ENCODE results near the gene FAM3D. TPM values are rescaled to one million over a fixed set of nuclear protein-coding genes. Genes with fewer than 3 reads are reported as not detected.

FAM3D gene
- total RNA-seq, 1 donor from 2014 or later, result 0.66 TPM

GRCh38 chr3:58596834-58597518 lies 69.6 kb downstream of the FAM3D start:
- no peak for DNase-seq (ENCODE audit: low read depth, low spot score)

- no peak for DNase-seq (ENCODE audit: low read depth, low spot score)
Measured at GRCh38 chr3:58594117-58594516, 72.5 kb downstream of the FAM3D start.

- no peak for DNase-seq (ENCODE audit: low read depth, low spot score)
Measured at GRCh38 chr3:58591517-58592510, 74.8 kb downstream of the FAM3D start.

- DNase-seq (ENCODE audit: low read depth, low spot score), result no peak
Measured at GRCh38 chr3:58588030-58588614, 78.5 kb downstream of the FAM3D start.

- DNase-seq (ENCODE audit: low read depth, low spot score), result no peak
Measured at GRCh38 chr3:58586776-58587192, 79.8 kb downstream of the FAM3D start.

- no peak for DNase-seq (ENCODE audit: low read depth, low spot score)
Measured at GRCh38 chr3:58585994-58586393, 80.6 kb downstream of the FAM3D start.

GRCh38 chr3:58585005-58585786 lies 81.4 kb downstream of the FAM3D start:
- no peak for DNase-seq (ENCODE audit: low read depth, low spot score)

- no peak for DNase-seq (ENCODE audit: low read depth, low spot score)
Measured at GRCh38 chr3:58584690-58585004, 81.9 kb downstream of the FAM3D start.

Other genes starting within 250 kb of the FAM3D start
- gene PDHB, start 232.9 kb downstream of the FAM3D start, total RNA-seq, result 59.7 and 95.6 TPM in 2 replicates
- 5.7 and 8.4 TPM in 2 replicates for gene KCTD6, start 174.7 kb downstream of the FAM3D start, total RNA-seq
- 1.3 and 1.8 TPM in 2 replicates for gene ACOX2, start 129.6 kb downstream of the FAM3D start, total RNA-seq
- 3.8 and 9.6 TPM in 2 replicates for gene FAM107A, start 89.4 kb downstream of the FAM3D start, total RNA-seq